ENCODE data around the gene SLC44A2.

Gene SLC44A2

GRCh38 chr19:10681658-10682057 lies 56.3 kb downstream of the SLC44A2 start:
- DNase-seq (ENCODE audit: low read depth, low spot score) = no peak

- DNase-seq (ENCODE audit: low read depth, low spot score) = no peak
These were observed 57.2 kb downstream of the SLC44A2 start for GRCh38 chr19:10682397-10683063.

- no peak for DNase-seq (ENCODE audit: low read depth, low spot score)
These were observed 57.7 kb downstream of the SLC44A2 start for GRCh38 chr19:10683064-10683426.

GRCh38 chr19:10683582-10683981 lies 58.2 kb downstream of the SLC44A2 start:
- DNase-seq (ENCODE audit: low read depth, low spot score) = no peak

- DNase-seq (ENCODE audit: low read depth, low spot score) = no peak
These were observed 59.9 kb downstream of the SLC44A2 start for GRCh38 chr19:10685210-10685609.

- DNase-seq (ENCODE audit: low read depth, low spot score) = no peak
These were observed 60.8 kb downstream of the SLC44A2 start for GRCh38 chr19:10686193-10686592.

- peak; percentile 44 for DNase-seq (ENCODE audit: low read depth, low spot score)
These were observed 61.5 kb downstream of the SLC44A2 start for GRCh38 chr19:10686661-10687517.

GRCh38 chr19:10687518-10688288 lies 62.4 kb downstream of the SLC44A2 start:
- no peak for DNase-seq (ENCODE audit: low read depth, low spot score)

GRCh38 chr19:10688545-10689280 lies 63.4 kb downstream of the SLC44A2 start:
- DNase-seq (ENCODE audit: low read depth, low spot score) = no peak

- peak; percentile 34 for DNase-seq (ENCODE audit: low read depth, low spot score)
These were observed 65.0 kb downstream of the SLC44A2 start for GRCh38 chr19:10690341-10690781.

- no peak for DNase-seq (ENCODE audit: low read depth, low spot score)
These were observed 66.0 kb downstream of the SLC44A2 start for GRCh38 chr19:10691178-10691881.

GRCh38 chr19:10691883-10692282 lies 66.5 kb downstream of the SLC44A2 start:
- no peak for DNase-seq (ENCODE audit: low read depth, low spot score)

- no peak for DNase-seq (ENCODE audit: low read depth, low spot score)
These were observed 67.4 kb downstream of the SLC44A2 start for GRCh38 chr19:10692673-10693264.

All from astrocyte of the hippocampus (primary cell).